GM12878 (cell line): Measurements from ENCODE around the gene PTGES3L. TPM values are rescaled to one million over a fixed set of nuclear protein-coding genes. Genes with fewer than 3 reads are reported as not detected.

Experiments
- ATF3 ChIP-seq: IDR thresholded peaks from 2 replicates; pipeline ENCODE4 v1.6.1; 2011; ENCODE audit warnings: low read depth, mild to moderate bottlenecking, low read length, moderate library complexity, borderline replicate concordance; ENCODE audit errors: extremely low read depth
- BHLHE40 ChIP-seq, 2 experiments: fragments of 450-650 bp in 1 of 2; IDR thresholded peaks; 2 replicates each; pipeline ENCODE4 v1.6.1; 2011 to 2017; ENCODE audit warnings: low read depth in 2 of 2, borderline replicate concordance in 1 of 2, improper control_type of control experiment in 1 of 2, low read length in 1 of 2, mild to moderate bottlenecking in 1 of 2
- CBFB ChIP-seq: IDR thresholded peaks from 2 replicates; pipeline ENCODE4 v1.6.1; 2016; ENCODE audit warnings: antibody characterized with exemption, low read depth
- E4F1 ChIP-seq: fragments of 450-650 bp; IDR thresholded peaks from 2 replicates; pipeline ENCODE4 v1.6.1; 2018; ENCODE audit warnings: borderline replicate concordance, mild to moderate bottlenecking; ENCODE audit not compliant: partially characterized antibody
- GATAD2B ChIP-seq: fragments of 450-650 bp; conservative IDR thresholded peaks from 2 replicates; pipeline ENCODE4 v1.6.1; 2017; ENCODE audit warnings: low read depth, mild to moderate bottlenecking, moderate library complexity
- JUNB ChIP-seq: IDR thresholded peaks from 2 replicates; pipeline ENCODE4 v1.6.1; 2016; ENCODE audit warnings: antibody characterized with exemption, mild to moderate bottlenecking
- KLF5 ChIP-seq: fragments of 450-650 bp; IDR thresholded peaks from 2 replicates; pipeline ENCODE4 v1.6.1; 2014; ENCODE audit warnings: mild to moderate bottlenecking; ENCODE audit not compliant: partially characterized antibody
- NKRF ChIP-seq: fragments of 450-650 bp; conservative IDR thresholded peaks from 2 replicates; pipeline ENCODE4 v1.6.1; 2017; ENCODE audit warnings: mild to moderate bottlenecking, moderate library complexity
- PKNOX1 ChIP-seq: fragments of 450-650 bp; IDR thresholded peaks from 2 replicates; pipeline ENCODE4 v1.6.1; 2016; ENCODE audit warnings: mild to moderate bottlenecking
- POLR2A ChIP-seq: IDR thresholded peaks from 2 replicates; pipeline ENCODE4 v1.6.1; 2011; ENCODE audit warnings: low read depth, mild to moderate bottlenecking, low read length
- POLR2AphosphoS5 ChIP-seq: IDR thresholded peaks from 2 replicates; pipeline ENCODE4 v1.6.1; 2011; ENCODE audit warnings: mild to moderate bottlenecking, low read length, inconsistent platforms
- RBBP5 ChIP-seq: fragments of 200-600 bp; sonication (generic); conservative IDR thresholded peaks from 2 replicates; pipeline ENCODE4 v1.6.1; 2016
- SIN3A ChIP-seq: IDR thresholded peaks from 2 replicates; pipeline ENCODE4 v1.6.1; 2012; ENCODE audit warnings: low read depth, low read length, improper control_type of control experiment
- SMAD5 ChIP-seq: IDR thresholded peaks from 2 replicates; pipeline ENCODE4 v1.6.1; 2016; ENCODE audit warnings: antibody characterized with exemption, low read depth
- TAF1 ChIP-seq: IDR thresholded peaks from 2 replicates; pipeline ENCODE4 v1.6.1; 2011; ENCODE audit warnings: mild to moderate bottlenecking, low read depth, low read length, borderline replicate concordance
- TARDBP ChIP-seq: IDR thresholded peaks from 2 replicates; pipeline ENCODE4 v1.6.1; 2016; ENCODE audit warnings: borderline replicate concordance
- YY1 ChIP-seq: IDR thresholded peaks from 2 replicates; pipeline ENCODE4 v1.6.1; 2011; ENCODE audit warnings: low read depth, mild to moderate bottlenecking, low read length
- ZBTB40 ChIP-seq: fragments of 450-650 bp; IDR thresholded peaks from 2 replicates; pipeline ENCODE4 v1.6.1; 2016; ENCODE audit warnings: mild to moderate bottlenecking, moderate library complexity, borderline replicate concordance
- ZNF207 ChIP-seq: fragments of 450-650 bp; IDR thresholded peaks from 2 replicates; pipeline ENCODE4 v1.6.1; 2014; ENCODE audit warnings: antibody characterized with exemption, mild to moderate bottlenecking, borderline replicate concordance
- polyA plus RNA-seq, 11 experiments: library from polyadenylated mRNA; depleted of rRNA in 4 of 11; unstranded in 6 of 11; stranded (reverse) in 5 of 11; fragments of >200 nt; fragmentation: Nextera tagmentation in 4 of 11; fragmentation: Illumina TruSeq in 1 of 11; extraction: Ambion mirVana in 4 of 11; extraction: Trizol in 1 of 11; gene quantifications; 1 replicate in 1 of 11; 2 replicates in 10 of 11; pipeline versions ENCODE4 v1.2.1 to v1.2.3, GENCODE V29; 2011 to 2016; ENCODE audit warnings: inconsistent platforms in 2 of 11, missing spikeins in 2 of 11, low read depth in 1 of 11
- total RNA-seq, 4 experiments: library from RNA; depleted of rRNA in 3 of 4; stranded (reverse); fragments of >200 nt in 3 of 4; fragmentation: Illumina TruSeq in 1 of 4; extraction: Trizol in 1 of 4; gene quantifications; 2 replicates each; pipeline versions ENCODE4 v1.2.1 to v1.2.3, GENCODE V29; 2013 to 2021

Gene PTGES3L
- total and polyA plus RNA-seq, 10 of the 15 experiments (the other 5 are each of a cell fraction or from before 2014, with no cell fraction given), result 0.11 to 2.3 (median 0.98) TPM

DNA sequence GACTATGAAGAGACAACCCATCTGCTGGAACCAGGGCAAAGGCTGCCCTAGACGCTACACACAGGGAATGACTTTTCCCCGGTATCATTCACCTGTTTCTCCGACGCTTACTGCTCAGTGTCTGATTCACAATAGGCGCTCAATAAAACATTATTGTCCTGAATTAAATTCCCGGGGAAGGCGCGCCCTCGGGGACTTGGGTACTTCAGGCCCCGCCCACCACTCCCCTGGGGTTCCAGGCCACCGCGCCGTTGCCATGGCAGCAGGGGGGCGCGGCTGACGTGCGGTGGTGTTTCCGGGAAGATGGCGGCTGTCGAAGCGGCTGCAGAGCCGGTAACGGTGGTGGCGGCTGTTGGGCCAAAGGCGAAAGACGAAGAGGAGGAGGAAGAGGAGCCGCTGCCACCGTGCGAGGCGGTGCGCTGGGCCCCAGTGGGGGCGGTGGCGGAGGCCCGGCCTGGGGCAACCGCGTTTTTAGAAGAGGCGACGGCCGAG, 440 bp upstream of the PTGES3L start, which contains the start of gene RUNDC1 (continued):
- TF ChIP-seq BHLHE40 (IDR thresholded peaks at IDR 0.05; ENCODE audit: borderline replicate concordance in 1 of 2, low read depth in 2 of 2, low read length in 1 of 2) (0 out of 4 replicates have a peak, but pooled peaks of 1 of the 2 experiments have one; percentile 36), ATF3 (no peak), JUNB (no peak), PKNOX1 (peak; percentile 41; the same call in 1 of the 2 replicates), KLF5 (peak; percentile 76), TARDBP (0 out of 2 replicates have a peak, but pooled peaks have one; percentile 70), E4F1 (peak; percentile 38), SMAD5 (0 out of 2 replicates have a peak, but pooled peaks have one; percentile 29), TAF1 (peak; percentile 76; the same call in 1 of the 2 replicates), SIN3A (peak; percentile 45; the same call in 1 of the 2 replicates), POLR2A (peak; percentile 78), CBFB (peak; percentile 19; the same call in 1 of the 2 replicates), ZNF207 (peak; percentile 68; the same call in 1 of the 2 replicates), RBBP5 (no peak), YY1 (peak; percentile 97), GATAD2B (no peak; the same call in 1 of the 2 replicates), NKRF (peak; percentile 95), POLR2AphosphoS5 (no peak), ZBTB40 (peak; percentile 49; the same call in 1 of the 2 replicates)
